Spinal cord (tissue), 10 donors: ENCODE results near the gene AUTS2. TPM values are rescaled to one million over a fixed set of nuclear protein-coding genes. Genes with fewer than 3 reads are reported as not detected.
A peak's percentile ranks its signal among the peaks of the same experiment; 100 is the strongest.

Source experiments
- DNase-seq, 6 donors: peaks; one replicate each; pipeline versions ENCODE4 v3.0.0 to v3.0.0-alpha.2; 2013 to 2015; ENCODE audit warnings: low spot score in 6 of 6, low read depth in 4 of 6
- H3K27ac ChIP-seq: one replicate; pipeline ENCODE4 v1.5.1; 2013; ENCODE audit warnings: low read depth, low read length, control low read depth
- H3K27me3 ChIP-seq: one replicate; pipeline ENCODE4 v1.6.1; 2013; ENCODE audit warnings: low read length; ENCODE audit not compliant: control insufficient read depth, insufficient read depth
- H3K36me3 ChIP-seq: one replicate; pipeline ENCODE4 v1.6.1; 2013; ENCODE audit warnings: low read length; ENCODE audit not compliant: control insufficient read depth, insufficient read depth
- H3K4me1 ChIP-seq: one replicate; pipeline ENCODE4 v1.6.1; 2013; ENCODE audit warnings: low read length; ENCODE audit not compliant: control insufficient read depth, insufficient read depth
- H3K4me3 ChIP-seq: one replicate; pipeline ENCODE4 v1.5.1; 2013; ENCODE audit warnings: low read depth, low read length, control low read depth
- H3K9me3 ChIP-seq: one replicate; pipeline ENCODE4 v1.6.1; 2013; ENCODE audit warnings: low read length; ENCODE audit not compliant: control insufficient read depth, insufficient read depth
- WGBS: methylation state at CpG from one replicate; pipeline ENCODE4 v1.1.5; 2013; ENCODE audit warnings: missing lambda C conversion rate; ENCODE audit not compliant: insufficient coverage; 5-methylcytosine and 5-hydroxymethylcytosine counted together
- polyA plus RNA-seq, 2 donors: library from polyadenylated mRNA; unstranded; fragments of 120-200 nt; gene quantifications; one replicate each; pipeline ENCODE4 v1.2.1, GENCODE V29; 2013; ENCODE audit not compliant: insufficient read length in 2 of 2
- total RNA-seq, 2 donors: library from RNA; depleted of rRNA in 1 of 2; stranded (reverse); fragments of 120-200 nt in 1 of 2; fragments of >200 nt in 1 of 2; gene quantifications; one replicate each; pipeline versions ENCODE4 v1.2.3 to v1.2.4, GENCODE V29; 2013 to 2014
- donor health status: healthy.

The AUTS2 gene
- total and polyA plus RNA-seq, 4 donors, result 56.2 to 214 (median 135) TPM

- DNase-seq, result peak in 1 of 6 donors; percentile 90
- 59% methylated on average over 3 of the region's 12 CpGs for WGBS
- no peaks in the 10 kb centered on the region for H3K9me3 ChIP-seq
- H3K4me3 ChIP-seq, result no peak overlapping the region
- no peaks in the 10 kb centered on the region for H3K36me3 ChIP-seq
- peaks cover 5% of the 10 kb centered on the region for H3K4me1 ChIP-seq
- H3K27me3 ChIP-seq, result no peaks in the 10 kb centered on the region
- no peak overlapping the region for H3K27ac ChIP-seq
Observed at GRCh38 chr7:70406186-70406949, 808.1 kb downstream of the AUTS2 start.

- H3K4me3 ChIP-seq, result no peak overlapping the region
- no peaks in the 10 kb centered on the region for H3K9me3 ChIP-seq
- whole genome bisulfite sequencing, result 83% methylated on average over 2 of the region's 4 CpGs
- H3K27ac ChIP-seq, result no peak overlapping the region
- H3K36me3 ChIP-seq, result no peaks in the 10 kb centered on the region
- no peak for DNase-seq
- H3K27me3 ChIP-seq, result no peaks in the 10 kb centered on the region
- H3K4me1 ChIP-seq, result peaks cover 5% of the 10 kb centered on the region
Observed at GRCh38 chr7:70406950-70407209, 808.6 kb downstream of the AUTS2 start.

- H3K27me3 ChIP-seq, result no peaks in the 10 kb centered on the region
- H3K4me1 ChIP-seq, result peaks cover 5% of the 10 kb centered on the region
- WGBS, result 64% methylated on average over 2 of the region's 2 CpGs
- no peaks in the 10 kb centered on the region for H3K9me3 ChIP-seq
- DNase-seq, result no peak
- H3K36me3 ChIP-seq, result no peaks in the 10 kb centered on the region
- no peak overlapping the region for H3K4me3 ChIP-seq
- no peak overlapping the region for H3K27ac ChIP-seq
Observed at GRCh38 chr7:70408477-70408876, 810.2 kb downstream of the AUTS2 start.

- WGBS, result no CpG with 5 or more reads among the region's 3 CpGs
- no peak for DNase-seq
- H3K4me3 ChIP-seq, result no peak overlapping the region
Observed at GRCh38 chr7:70408891-70409290, 810.6 kb downstream of the AUTS2 start.

GRCh38 chr7:70410134-70410750, 812.0 kb downstream of the AUTS2 start:
- Histone ChIP-seq H3K4me3 (no peak overlapping the region), H3K4me1 (peaks cover 5% of the 10 kb centered on the region), H3K36me3 (no peaks in the 10 kb centered on the region), H3K27me3 (no peaks in the 10 kb centered on the region), H3K9me3 (no peaks in the 10 kb centered on the region), H3K27ac (no peak overlapping the region)
- no peak for DNase-seq
- WGBS, result 98% methylated on average over 7 of the region's 8 CpGs

More at GRCh38 chr7:70408891-70409290, 810.6 kb downstream of the AUTS2 start:
- no peaks in the 10 kb centered on the region for H3K9me3 ChIP-seq
- no peaks in the 10 kb centered on the region for H3K27me3 ChIP-seq
- peaks cover 5% of the 10 kb centered on the region for H3K4me1 ChIP-seq
- H3K36me3 ChIP-seq, result no peaks in the 10 kb centered on the region
- no peak overlapping the region for H3K27ac ChIP-seq

- Histone ChIP-seq H3K27ac (no peak overlapping the region), H3K4me3 (no peak overlapping the region), H3K4me1 (peaks cover 20% of the 10 kb centered on the region), H3K27me3 (no peaks in the 10 kb centered on the region), H3K9me3 (no peaks in the 10 kb centered on the region), H3K36me3 (no peaks in the 10 kb centered on the region)
- WGBS, result 82% methylated on average over 6 of the region's 6 CpGs
- DNase-seq, result no peak
Observed at GRCh38 chr7:70414368-70414767, 816.1 kb downstream of the AUTS2 start.

GRCh38 chr7:70415179-70415972, 817.1 kb downstream of the AUTS2 start:
- no peak overlapping the region for H3K4me3 ChIP-seq
- H3K27me3 ChIP-seq, result no peaks in the 10 kb centered on the region
- 85% methylated on average over 5 of the region's 10 CpGs for WGBS
- no peaks in the 10 kb centered on the region for H3K9me3 ChIP-seq
- H3K4me1 ChIP-seq, result peaks cover 21% of the 10 kb centered on the region
- no peak overlapping the region for H3K27ac ChIP-seq
- no peak for DNase-seq
- no peaks in the 10 kb centered on the region for H3K36me3 ChIP-seq

GRCh38 chr7:70416347-70416985, 818.2 kb downstream of the AUTS2 start:
- peak in 2 of 6 donors; percentile 48 to 51 for DNase-seq
- Histone ChIP-seq H3K36me3 (no peaks in the 10 kb centered on the region), H3K9me3 (no peaks in the 10 kb centered on the region), H3K4me3 (no peak overlapping the region), H3K27me3 (no peaks in the 10 kb centered on the region), H3K4me1 (peaks cover 22% of the 10 kb centered on the region), H3K27ac (no peak overlapping the region)
- 55% methylated on average over 11 of the region's 11 CpGs for WGBS

- H3K4me3 ChIP-seq, result no peak overlapping the region
- H3K27ac ChIP-seq, result no peak overlapping the region
Observed at GRCh38 chr7:70416986-70417655, 818.8 kb downstream of the AUTS2 start.

More at GRCh38 chr7:70416986-70417655, 818.8 kb downstream of the AUTS2 start:
- WGBS, result 35% methylated on average over 13 of the region's 16 CpGs
- Histone ChIP-seq H3K27me3 (no peaks in the 10 kb centered on the region), H3K4me1 (peaks cover 22% of the 10 kb centered on the region), H3K36me3 (no peaks in the 10 kb centered on the region), H3K9me3 (no peaks in the 10 kb centered on the region)
- DNase-seq, result peak in 5 of 6 donors; percentile 50 to 97 (median 72)
